Measurements from ENCODE around the gene ZNF630. TPM values are rescaled to one million over a fixed set of nuclear protein-coding genes. Genes with fewer than 3 reads are reported as not detected.
"Not testable (repeated sequence)": the region's sequence is repeated elsewhere in the genome, so short reads cannot be mapped to it uniquely, and the experiment has no call there.

The ZNF630 gene
- total and polyA plus RNA-seq, 8 donors, result 1.6 to 13.3 (median 2.4) TPM

DNA sequence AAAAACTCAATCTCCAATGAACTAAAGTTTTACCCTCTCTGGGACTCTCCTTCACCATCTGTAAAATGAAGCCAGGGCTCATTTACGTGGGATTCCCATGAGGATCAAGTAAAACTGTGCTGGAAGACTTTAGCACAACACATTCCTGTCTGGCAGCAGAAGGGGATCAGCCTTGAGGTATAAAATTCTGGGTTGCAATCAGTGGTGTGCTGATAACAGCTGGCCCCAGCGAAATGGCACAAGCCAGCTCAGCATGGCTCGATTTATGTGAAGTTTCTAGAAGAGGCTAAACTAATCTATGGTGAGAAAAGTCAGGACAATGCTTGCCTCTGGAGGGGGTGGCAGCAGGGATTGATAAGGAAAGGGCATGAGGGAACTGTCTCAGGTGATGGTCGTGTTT, 28.4 kb downstream of the ZNF630 start:
- intact Hi-C loops (cut with DNase I; ENCODE audit: low total_unique reads), result no loop called here
- H3K9me3 ChIP-seq, result no peaks in the 10 kb centered on the region
- DNase-seq, result no peak
- no peaks in the 10 kb centered on the region for H3K36me3 ChIP-seq
- no peaks in the 10 kb centered on the region for H3K27me3 ChIP-seq
- no peaks in the 10 kb centered on the region for H3K4me1 ChIP-seq
- H3K4me3 ChIP-seq, result no peak overlapping the region
- TF ChIP-seq, protein P1, sequence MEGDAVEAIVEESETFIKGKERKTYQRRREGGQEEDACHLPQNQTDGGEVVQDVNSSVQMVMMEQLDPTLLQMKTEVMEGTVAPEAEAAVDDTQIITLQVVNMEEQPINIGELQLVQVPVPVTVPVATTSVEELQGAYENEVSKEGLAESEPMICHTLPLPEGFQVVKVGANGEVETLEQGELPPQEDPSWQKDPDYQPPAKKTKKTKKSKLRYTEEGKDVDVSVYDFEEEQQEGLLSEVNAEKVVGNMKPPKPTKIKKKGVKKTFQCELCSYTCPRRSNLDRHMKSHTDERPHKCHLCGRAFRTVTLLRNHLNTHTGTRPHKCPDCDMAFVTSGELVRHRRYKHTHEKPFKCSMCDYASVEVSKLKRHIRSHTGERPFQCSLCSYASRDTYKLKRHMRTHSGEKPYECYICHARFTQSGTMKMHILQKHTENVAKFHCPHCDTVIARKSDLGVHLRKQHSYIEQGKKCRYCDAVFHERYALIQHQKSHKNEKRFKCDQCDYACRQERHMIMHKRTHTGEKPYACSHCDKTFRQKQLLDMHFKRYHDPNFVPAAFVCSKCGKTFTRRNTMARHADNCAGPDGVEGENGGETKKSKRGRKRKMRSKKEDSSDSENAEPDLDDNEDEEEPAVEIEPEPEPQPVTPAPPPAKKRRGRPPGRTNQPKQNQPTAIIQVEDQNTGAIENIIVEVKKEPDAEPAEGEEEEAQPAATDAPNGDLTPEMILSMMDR (IDR thresholded peaks at IDR 0.05), result no peak
- TF ChIP-seq POLR2A (IDR thresholded peaks at IDR 0.05) (no peak), POLR2AphosphoS5 (IDR thresholded peaks at IDR 0.05) (no peak), EP300 (IDR thresholded peaks at IDR 0.05) (no peak)
- 61 to 80% (median 74%) methylated on average over 4 of the region's 4 CpGs for WGBS, 5 donors
- H3K27ac ChIP-seq, result no peak overlapping the region

DNA sequence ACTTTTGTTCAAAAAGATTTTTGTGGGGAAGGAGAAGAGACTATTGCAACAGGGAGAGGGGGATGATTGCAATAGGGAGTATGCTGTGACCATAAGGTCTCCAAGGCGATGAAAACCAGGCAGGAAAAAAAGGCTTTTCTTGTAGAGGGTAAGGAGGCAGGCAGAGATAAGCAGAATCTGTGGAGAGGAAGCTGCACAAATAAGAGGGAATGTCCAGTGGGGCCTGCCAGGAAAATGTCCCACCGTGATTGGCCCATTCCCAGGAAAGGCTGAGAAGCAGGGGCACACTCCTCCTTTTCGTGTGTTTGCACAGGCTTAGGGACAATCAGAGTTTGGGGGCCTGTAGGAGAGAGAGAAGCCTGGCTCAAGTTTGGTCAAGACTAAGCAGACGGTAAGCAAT, 35.5 kb downstream of the ZNF630 start:
- Histone ChIP-seq H3K9me3 (no peaks in the 10 kb centered on the region), H3K4me1 (no peaks in the 10 kb centered on the region), H3K27me3 (no peaks in the 10 kb centered on the region), H3K36me3 (no peaks in the 10 kb centered on the region), H3K4me3 (no peak overlapping the region), H3K27ac (no peak overlapping the region)
- intact Hi-C loops (cut with DNase I; ENCODE audit: low total_unique reads), result no loop called here
- no peak for DNase-seq
- WGBS, 5 donors, result 46 to 70% (median 55%) methylated on average over 4 of the region's 4 CpGs
- no peak for TF ChIP-seq POLR2AphosphoS5 (IDR thresholded peaks at IDR 0.05)

DNA sequence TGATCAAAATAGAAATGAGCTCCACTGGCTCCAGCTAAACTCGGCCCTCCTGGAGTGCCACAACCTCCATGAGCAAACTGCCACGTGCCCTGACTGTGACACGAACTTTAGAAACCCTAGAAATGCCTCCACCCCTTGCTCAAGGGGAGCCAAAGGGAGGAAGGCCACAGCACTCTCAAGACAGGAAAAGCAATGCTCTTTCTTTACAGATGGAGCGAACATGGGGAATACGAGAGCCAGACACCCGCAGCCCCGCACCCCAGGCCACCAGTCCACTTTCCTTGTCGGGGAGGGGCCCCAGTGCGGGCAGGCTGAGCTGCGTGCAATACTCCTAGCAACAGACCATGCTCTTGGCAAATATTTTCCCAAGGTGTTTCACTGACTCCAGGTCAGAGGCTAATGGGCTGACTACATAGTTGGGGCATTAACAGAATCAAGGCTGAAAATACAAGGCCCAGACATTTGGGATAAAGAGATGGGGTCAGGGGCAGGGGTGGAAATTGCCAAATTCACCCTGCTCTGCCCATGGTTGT, 40.7 kb downstream of the ZNF630 start:
- WGBS, 5 donors, result 32 to 57% (median 44%) methylated on average over 7 to 10 of the region's 10 CpGs
- peak in 1 of 2 donors; percentile 40 for DNase-seq
- H3K4me3 ChIP-seq; H3K4me1 ChIP-seq; H3K36me3 ChIP-seq; H3K27ac ChIP-seq; H3K27me3 ChIP-seq; intact Hi-C loops (cut with DNase I; ENCODE audit: low total_unique reads); H3K9me3 ChIP-seq: not testable (repeated sequence)

DNA sequence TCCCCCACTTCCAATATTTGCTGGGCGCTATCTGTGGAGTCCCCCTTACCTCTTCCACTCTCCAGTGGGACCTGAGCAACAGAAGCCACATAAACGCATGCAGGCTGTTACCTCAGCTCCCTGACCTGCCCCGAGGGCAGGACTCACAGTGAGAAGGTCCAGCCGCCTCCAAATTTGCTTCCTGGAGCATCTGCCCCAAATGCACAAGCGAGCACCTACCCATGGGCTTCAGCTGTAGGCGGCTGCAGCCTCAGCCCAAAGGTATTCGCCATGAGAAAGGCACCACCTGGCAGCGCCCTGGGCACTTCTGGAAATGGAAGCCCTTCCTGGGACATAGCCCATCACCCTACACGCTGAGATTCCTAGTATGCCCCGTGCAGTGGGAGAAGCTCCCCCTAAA, 41.2 kb downstream of the ZNF630 start:
- Histone ChIP-seq H3K27ac (no peak overlapping the region), H3K4me3 (no peak overlapping the region), H3K4me1 (peaks cover 0 to 7% (median 3%) of the 10 kb centered on the region in 4 donors), H3K36me3 (no peaks in the 10 kb centered on the region), H3K27me3 (no peaks in the 10 kb centered on the region), H3K9me3 (peaks cover 0 to 3% (median 0%) of the 10 kb centered on the region in 4 donors)
- intact Hi-C loops (cut with DNase I; ENCODE audit: low total_unique reads), result no loop called here
- no peak for DNase-seq
- 74 to 91% (median 84%) methylated on average over 7 to 10 of the region's 10 CpGs for WGBS, 5 donors
- TF ChIP-seq POLR2A (IDR thresholded peaks at IDR 0.05), result no peak
- no peak for TF ChIP-seq POLR2AphosphoS5 (IDR thresholded peaks at IDR 0.05)
- TF ChIP-seq EP300 (IDR thresholded peaks at IDR 0.05), result no peak
- TF ChIP-seq, protein P1 (IDR thresholded peaks at IDR 0.05), result no peak

DNA sequence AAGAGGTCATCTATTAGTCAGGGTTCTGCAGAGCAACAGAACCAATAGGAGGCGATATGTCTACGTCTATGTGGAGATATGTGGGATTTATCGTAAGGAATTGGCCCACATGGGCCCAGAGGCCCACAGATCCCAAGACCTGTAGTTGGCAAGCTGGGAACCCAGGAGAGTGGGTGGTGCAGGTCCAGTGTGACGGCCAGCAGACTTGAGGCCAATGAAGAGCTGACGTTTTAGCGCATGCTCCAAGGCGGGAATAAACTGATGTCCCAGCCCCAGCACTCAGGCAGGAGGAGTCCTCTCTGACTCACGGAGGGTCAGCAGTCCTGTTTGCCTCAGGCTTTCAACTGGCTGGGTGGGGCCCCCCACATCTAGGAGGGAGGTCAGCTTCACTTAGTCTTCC, 43.3 kb downstream of the ZNF630 start:
- intact Hi-C loops (cut with DNase I; ENCODE audit: low total_unique reads), result no loop called here
- no peak for DNase-seq
- 89 to 100% (median 91%) methylated on average over 7 to 8 of the region's 8 CpGs for WGBS, 5 donors

DNA sequence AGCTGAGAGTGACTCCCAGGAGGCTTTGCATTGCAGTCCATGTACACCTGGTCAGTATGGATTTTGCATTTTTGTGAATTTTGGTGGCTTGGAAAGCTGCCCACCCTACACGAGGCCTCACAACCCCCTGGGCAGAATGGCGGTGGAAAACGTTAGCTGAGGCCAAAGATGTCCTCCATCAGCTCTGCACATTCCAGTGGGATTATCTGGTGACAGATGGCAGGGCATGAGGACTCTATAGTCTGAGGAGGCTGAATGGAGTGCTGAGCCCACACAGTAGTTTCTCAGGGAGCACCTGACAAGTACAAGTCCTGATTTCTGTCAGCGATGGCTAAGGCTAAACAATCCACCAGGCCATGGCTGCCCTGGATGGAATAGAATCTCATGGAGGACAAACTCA, 43.9 kb downstream of the ZNF630 start:
- H3K9me3 ChIP-seq, result peaks cover 0 to 11% (median under 1%) of the 10 kb centered on the region in 4 donors
- H3K27me3 ChIP-seq; H3K4me3 ChIP-seq; H3K27ac ChIP-seq; intact Hi-C loops (cut with DNase I; ENCODE audit: low total_unique reads); DNase-seq; H3K36me3 ChIP-seq; H3K4me1 ChIP-seq: not testable (repeated sequence)
- WGBS, 5 donors, result 60 to 80% (median 67%) methylated on average over 3 to 4 of the region's 4 CpGs; no CpG with 5 or more reads in 1 of the 5 donors

More for the DNA sequence above, 43.3 kb downstream of the ZNF630 start:
- H3K4me1 ChIP-seq, result peaks cover 0 to 7% (median 3%) of the 10 kb centered on the region in 4 donors
- no peak overlapping the region for H3K4me3 ChIP-seq
- no peaks in the 10 kb centered on the region for H3K27me3 ChIP-seq
- TF ChIP-seq POLR2A (IDR thresholded peaks at IDR 0.05), result no peak
- TF ChIP-seq, protein P1 (IDR thresholded peaks at IDR 0.05), result no peak
- no peak for TF ChIP-seq POLR2AphosphoS5 (IDR thresholded peaks at IDR 0.05)
- H3K27ac ChIP-seq, result no peak overlapping the region
- H3K36me3 ChIP-seq, result no peaks in the 10 kb centered on the region
- peaks cover 0 to 6% (median 0%) of the 10 kb centered on the region in 4 donors for H3K9me3 ChIP-seq
